Psoas muscle (tissue), 8 donors: ENCODE results near the gene ASB15. TPM values are rescaled to one million over a fixed set of nuclear protein-coding genes. Genes with fewer than 3 reads are reported as not detected.
A peak's percentile ranks its signal among the peaks of the same experiment; 100 is the strongest.

Experiments
- ATAC-seq, 4 donors: fragments of 200-7000 bp; cut with Tn5 transposase; one replicate each; pipeline ENCODE4 v1.9.1; 2020; ENCODE audit warnings: moderate library complexity in 3 of 4, mild to moderate bottlenecking in 2 of 4
- DNase-seq, 2 donors: peaks; one replicate each; pipeline ENCODE4 v3.0.0-alpha.2; 2020
- H3K27ac ChIP-seq: fragments of 200-600 bp; one replicate; pipeline ENCODE4 v1.8.0; 2022
- H3K27me3 ChIP-seq, 3 donors: fragments of 200-600 bp in 1 of 3; one replicate each; pipeline versions ENCODE4 v1.6.1 to v1.8.0; 2013 to 2022; ENCODE audit warnings: low read length in 2 of 3, mild to moderate bottlenecking in 2 of 3, moderate library complexity in 1 of 3; ENCODE audit not compliant: insufficient read depth in 3 of 3
- H3K36me3 ChIP-seq, 2 donors: fragments of 200-600 bp in 1 of 2; one replicate each; pipeline versions ENCODE4 v1.6.1 to v1.8.0; 2013 to 2022; ENCODE audit warnings: low read depth in 1 of 2, mild to moderate bottlenecking in 1 of 2, moderate library complexity in 1 of 2; ENCODE audit not compliant: insufficient read depth in 1 of 2
- H3K4me1 ChIP-seq: fragments of 200-600 bp; one replicate; pipeline ENCODE4 v1.8.0; 2022
- H3K4me3 ChIP-seq: fragments of 200-600 bp; one replicate; pipeline ENCODE4 v1.8.0; 2022; ENCODE audit warnings: mild to moderate bottlenecking
- H3K9me3 ChIP-seq: fragments of 200-600 bp; one replicate; pipeline ENCODE4 v1.8.0; 2022
- CTCF ChIP-seq: fragments of 200-600 bp; IDR thresholded peaks from one replicate; pipeline ENCODE4 v1.8.0; 2022; ENCODE audit warnings: antibody characterized with exemption
- WGBS, 3 donors: extraction: QIAGEN DNeasy Blood & Tissue Kit; methylation state at CpG; one replicate each; pipeline versions ENCODE4 v1.1.6 to v1.1.7; 2013; 5-methylcytosine and 5-hydroxymethylcytosine counted together
- intact Hi-C, 2 donors: fragments of 100-400 bp; cut with DNase I; formaldehyde crosslinking; loops; one replicate each; pipeline versions ENCODE4 v1.11.0 to v1.14.2; 2022
- polyA plus RNA-seq, 3 donors: library from polyadenylated mRNA; stranded (reverse); fragments of 200-250 nt; gene quantifications; one replicate each; pipeline ENCODE4 v1.2.3, GENCODE V29; 2013
- total RNA-seq, 4 donors: library from RNA; stranded (reverse); fragmentation: NEBNext Ultra II Directional in 2 of 4; extraction: Animal tissue kit (Norgen Biotek cat#: 25700) in 2 of 4; gene quantifications; one replicate each; pipeline versions ENCODE4 v1.2.1 to v1.2.4, GENCODE V29; 2021 to 2023
- donor health status: healthy with polysubstance abuse.
- donor health status: DM: no; HTN: no; CAD: no; lungs with moderate emphysema.
- donor health status: Bipolar disorder and iron deficiency.
- donor health status: healthy.
- donor health status: DM: yes; HTN: yes; CAD: no.
- donor health status: DM: no; HTN: no; CAD: no.
- donor health status: DM: no; HTN: no; CAD: no.
- donor health status: DM: yes; HTN: yes; CAD: no.

Gene ASB15
- total and polyA plus RNA-seq, 7 donors: 0.12 to 23.6 (median 10.3) TPM

GRCh38 chr7:123677061-123677715, 75.6 kb downstream of the ASB15 start:
- 70 to 83% (median 76%) methylated on average over 2 of the region's 2 CpGs for WGBS, 3 donors
- H3K27ac ChIP-seq: peak overlapping the region; percentile 90

GRCh38 chr7:123679614-123680013, 78.0 kb downstream of the ASB15 start:
- 27 to 47% (median 30%) methylated on average over 3 of the region's 3 CpGs for WGBS, 3 donors
- H3K36me3 ChIP-seq: peaks cover 0 to 13% of the 10 kb centered on the region in 2 donors
- intact Hi-C loops: loop anchor here (5.0 to 10.0 kb wide), 5 partner anchors 42 to 188 kb away; partner anchors contain the start of gene WASL (in 1 of the 2)
- DNase-seq (no peak), ATAC-seq (peak; percentile 71 to 85 (median 80))
- no peak for TF ChIP-seq CTCF
- peak overlapping the region; percentile 81 for H3K27ac ChIP-seq
- no peaks in the 10 kb centered on the region for H3K27me3 ChIP-seq
- H3K4me1 ChIP-seq: peaks cover 71% of the 10 kb centered on the region
- no peak overlapping the region for H3K4me3 ChIP-seq
- no peaks in the 10 kb centered on the region for H3K9me3 ChIP-seq

More at GRCh38 chr7:123677061-123677715, 75.6 kb downstream of the ASB15 start:
- no peak for TF ChIP-seq CTCF
- Histone ChIP-seq H3K9me3 (no peaks in the 10 kb centered on the region), H3K4me1 (peaks cover 80% of the 10 kb centered on the region), H3K36me3 (no peaks in the 10 kb centered on the region), H3K27me3 (no peaks in the 10 kb centered on the region), H3K4me3 (no peak overlapping the region)
- ATAC-seq (no peak), DNase-seq (no peak)
- intact Hi-C loops: loop anchor here in 1 of 2 donors (5.0 kb wide), 1 partner anchor 40 kb away; no protein-coding TSS in a partner anchor

- H3K27me3 ChIP-seq: no peaks in the 10 kb centered on the region
- no peaks in the 10 kb centered on the region for H3K9me3 ChIP-seq
- intact Hi-C loops: loop anchor here (5.0 to 10.0 kb wide), 4 partner anchors 46 to 187 kb away; partner anchors contain the start of gene WASL (in 1 of the 2)
- peak in 2 of 4 donors; percentile 19 to 29 for ATAC-seq
- H3K36me3 ChIP-seq: peaks cover 0 to 18% of the 10 kb centered on the region in 2 donors
- TF ChIP-seq CTCF: no peak
- no peak for DNase-seq
- H3K4me3 ChIP-seq: no peak overlapping the region
- 67 to 80% (median 78%) methylated on average over 3 of the region's 3 CpGs for WGBS, 3 donors
- peaks cover 61% of the 10 kb centered on the region for H3K4me1 ChIP-seq
- H3K27ac ChIP-seq: peak overlapping the region; percentile 81
Measured at GRCh38 chr7:123680580-123680979, 79.0 kb downstream of the ASB15 start.

- intact Hi-C loops: loop anchor here (5.0 to 10.0 kb wide), 4 partner anchors 47 to 186 kb away; partner anchors contain the start of gene WASL (in 1 of the 2)
- H3K4me3 ChIP-seq: no peak overlapping the region
- no peaks in the 10 kb centered on the region for H3K27me3 ChIP-seq
- peak overlapping the region; percentile 81 for H3K27ac ChIP-seq
- WGBS, 3 donors: 26 to 33% (median 27%) methylated on average over 2 of the region's 2 CpGs
- peaks cover 52% of the 10 kb centered on the region for H3K4me1 ChIP-seq
- TF ChIP-seq CTCF: no peak
- ATAC-seq: peak; percentile 66 to 89 (median 86)
- peaks cover 0 to 25% of the 10 kb centered on the region in 2 donors for H3K36me3 ChIP-seq
- H3K9me3 ChIP-seq: no peaks in the 10 kb centered on the region
- no peak for DNase-seq
Measured at GRCh38 chr7:123681561-123681960, 79.9 kb downstream of the ASB15 start.
